Nephron (organoid): ENCODE data around the gene PTPRG.

Source experiments
- H3K27ac Mint-ChIP-seq, 3 experiments: 2 replicates each; pipeline ENCODE4 v1.8.0; 2020; ENCODE audit warnings: mixed read lengths in 3 of 3, mild to moderate bottlenecking in 2 of 3, moderate library complexity in 1 of 3
- H3K27me3 Mint-ChIP-seq: 2 replicates; pipeline ENCODE4 v1.8.0; 2021; ENCODE audit warnings: low read depth, mild to moderate bottlenecking, moderate library complexity, mixed read lengths
- H3K36me3 Mint-ChIP-seq: 2 replicates; pipeline ENCODE4 v1.8.0; 2020; ENCODE audit warnings: low read depth, mixed read lengths
- H3K4me1 Mint-ChIP-seq: 2 replicates; pipeline ENCODE4 v1.8.0; 2020; ENCODE audit warnings: mixed read lengths
- H3K4me3 Mint-ChIP-seq, 3 experiments: 2 replicates each; pipeline ENCODE4 v1.8.0; 2020; ENCODE audit warnings: mild to moderate bottlenecking in 3 of 3, mixed read lengths in 3 of 3, moderate library complexity in 2 of 3
- H3K9me3 Mint-ChIP-seq: 2 replicates; pipeline ENCODE4 v1.8.0; 2020; ENCODE audit warnings: mixed read lengths
- TF ChIP-seq, protein P1 (sequence below), 3 experiments: fragments of 200-600 bp; sonication (generic); IDR thresholded peaks; one replicate each; pipeline ENCODE4 v1.5.0; 2021; ENCODE audit warnings: antibody characterized with exemption in 3 of 3; ENCODE audit not compliant: unreplicated experiment in 3 of 3

The PTPRG gene

DNA sequence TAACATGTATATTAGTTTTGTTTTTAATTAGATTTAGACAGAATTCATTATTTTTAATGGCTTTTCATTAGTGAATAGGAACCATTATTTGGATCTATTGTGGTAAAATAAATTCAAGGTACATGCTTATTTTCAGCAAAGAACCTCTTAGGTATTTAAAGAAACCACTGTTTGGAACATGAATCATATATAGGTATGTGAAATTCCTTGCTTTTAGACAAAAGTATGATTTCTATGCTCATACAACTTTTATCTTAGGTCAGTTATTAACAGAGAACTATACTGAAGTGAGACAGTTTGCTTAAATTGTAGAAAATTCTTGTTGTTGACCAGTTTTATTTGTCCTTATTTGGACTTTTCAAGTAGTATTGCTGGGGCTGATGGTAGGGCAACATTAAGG lies 422.1 kb downstream of the PTPRG start:
- Mint-ChIP-seq H3K4me3 (no peak overlapping the region), H3K27ac (no peak overlapping the region), H3K9me3 (no peaks in the 10 kb centered on the region), H3K4me1 (peaks cover 23% of the 10 kb centered on the region), H3K36me3 (no peaks in the 10 kb centered on the region), H3K27me3 (no peaks in the 10 kb centered on the region)
- TF ChIP-seq, protein P1, sequence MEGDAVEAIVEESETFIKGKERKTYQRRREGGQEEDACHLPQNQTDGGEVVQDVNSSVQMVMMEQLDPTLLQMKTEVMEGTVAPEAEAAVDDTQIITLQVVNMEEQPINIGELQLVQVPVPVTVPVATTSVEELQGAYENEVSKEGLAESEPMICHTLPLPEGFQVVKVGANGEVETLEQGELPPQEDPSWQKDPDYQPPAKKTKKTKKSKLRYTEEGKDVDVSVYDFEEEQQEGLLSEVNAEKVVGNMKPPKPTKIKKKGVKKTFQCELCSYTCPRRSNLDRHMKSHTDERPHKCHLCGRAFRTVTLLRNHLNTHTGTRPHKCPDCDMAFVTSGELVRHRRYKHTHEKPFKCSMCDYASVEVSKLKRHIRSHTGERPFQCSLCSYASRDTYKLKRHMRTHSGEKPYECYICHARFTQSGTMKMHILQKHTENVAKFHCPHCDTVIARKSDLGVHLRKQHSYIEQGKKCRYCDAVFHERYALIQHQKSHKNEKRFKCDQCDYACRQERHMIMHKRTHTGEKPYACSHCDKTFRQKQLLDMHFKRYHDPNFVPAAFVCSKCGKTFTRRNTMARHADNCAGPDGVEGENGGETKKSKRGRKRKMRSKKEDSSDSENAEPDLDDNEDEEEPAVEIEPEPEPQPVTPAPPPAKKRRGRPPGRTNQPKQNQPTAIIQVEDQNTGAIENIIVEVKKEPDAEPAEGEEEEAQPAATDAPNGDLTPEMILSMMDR (IDR thresholded peaks at IDR 0.05; ENCODE audit: unreplicated experiment in 3 of 3), result no peak

GRCh38 chr3:61985020-61985419 lies 423.6 kb downstream of the PTPRG start:
- H3K4me3 Mint-ChIP-seq, result no peak overlapping the region
- H3K9me3 Mint-ChIP-seq, result no peaks in the 10 kb centered on the region
- H3K27me3 Mint-ChIP-seq, result no peaks in the 10 kb centered on the region
- TF ChIP-seq, protein P1 (IDR thresholded peaks at IDR 0.05; ENCODE audit: unreplicated experiment in 3 of 3), result no peak
- H3K27ac Mint-ChIP-seq, result no peak overlapping the region
- no peaks in the 10 kb centered on the region for H3K36me3 Mint-ChIP-seq
- H3K4me1 Mint-ChIP-seq, result peaks cover 11% of the 10 kb centered on the region

- no peaks in the 10 kb centered on the region for H3K27me3 Mint-ChIP-seq
- H3K4me1 Mint-ChIP-seq, result no peaks in the 10 kb centered on the region
- peaks cover 8% of the 10 kb centered on the region for H3K36me3 Mint-ChIP-seq
- no peaks in the 10 kb centered on the region for H3K9me3 Mint-ChIP-seq
- TF ChIP-seq, protein P1 (IDR thresholded peaks at IDR 0.05; ENCODE audit: unreplicated experiment in 3 of 3), result no peak
- H3K4me3 Mint-ChIP-seq, result no peak overlapping the region
- H3K27ac Mint-ChIP-seq, result no peak overlapping the region
These were observed 425.1 kb downstream of the PTPRG start for GRCh38 chr3:61986473-61986872.

- TF ChIP-seq, protein P1 (IDR thresholded peaks at IDR 0.05; ENCODE audit: unreplicated experiment in 3 of 3), result no peak
- Mint-ChIP-seq H3K27ac (no peak overlapping the region), H3K36me3 (peaks cover 14% of the 10 kb centered on the region), H3K9me3 (no peaks in the 10 kb centered on the region), H3K4me3 (no peak overlapping the region), H3K4me1 (no peaks in the 10 kb centered on the region), H3K27me3 (no peaks in the 10 kb centered on the region)
These were observed 428.3 kb downstream of the PTPRG start for GRCh38 chr3:61989681-61990080.

- Mint-ChIP-seq H3K9me3 (no peaks in the 10 kb centered on the region), H3K27me3 (no peaks in the 10 kb centered on the region), H3K36me3 (peaks cover 14% of the 10 kb centered on the region), H3K27ac (no peak overlapping the region), H3K4me3 (no peak overlapping the region), H3K4me1 (no peaks in the 10 kb centered on the region)
- TF ChIP-seq, protein P1 (IDR thresholded peaks at IDR 0.05; ENCODE audit: unreplicated experiment in 3 of 3), result no peak
These were observed 429.1 kb downstream of the PTPRG start for GRCh38 chr3:61990327-61991027.

DNA sequence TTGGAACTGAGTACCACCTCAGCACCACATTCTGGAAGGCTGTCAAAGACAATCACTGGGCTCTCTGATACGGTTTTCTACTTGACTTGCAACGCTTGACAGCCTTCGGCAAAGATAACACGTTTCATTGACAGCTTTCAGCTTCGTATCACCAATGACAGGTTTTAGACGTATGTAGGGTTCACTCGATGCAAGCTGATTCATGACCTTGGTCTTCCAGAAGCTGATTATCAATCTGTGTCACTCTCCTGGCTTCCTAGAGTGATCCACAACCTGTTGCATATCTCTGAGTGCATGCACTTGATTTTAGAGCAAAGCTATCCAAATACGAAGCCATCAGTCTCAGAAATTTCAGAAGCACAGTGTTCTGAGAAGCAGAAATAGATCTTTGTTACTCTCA lies 430.3 kb downstream of the PTPRG start:
- Mint-ChIP-seq H3K4me3 (no peak overlapping the region), H3K27me3 (no peaks in the 10 kb centered on the region), H3K36me3 (peaks cover 14% of the 10 kb centered on the region), H3K4me1 (no peaks in the 10 kb centered on the region), H3K9me3 (no peaks in the 10 kb centered on the region), H3K27ac (no peak overlapping the region)
- TF ChIP-seq, protein P1 (IDR thresholded peaks at IDR 0.05; ENCODE audit: unreplicated experiment in 3 of 3), result no peak
